ENCODE data around the gene EXOC6. TPM values are rescaled to one million over a fixed set of nuclear protein-coding genes. Genes with fewer than 3 reads are reported as not detected.
"Not testable (repeated sequence)": the region's sequence is repeated elsewhere in the genome, so short reads cannot be mapped to it uniquely, and the experiment has no call there.

Gene EXOC6
- total RNA-seq, 1 donor = 13.5 TPM

DNA sequence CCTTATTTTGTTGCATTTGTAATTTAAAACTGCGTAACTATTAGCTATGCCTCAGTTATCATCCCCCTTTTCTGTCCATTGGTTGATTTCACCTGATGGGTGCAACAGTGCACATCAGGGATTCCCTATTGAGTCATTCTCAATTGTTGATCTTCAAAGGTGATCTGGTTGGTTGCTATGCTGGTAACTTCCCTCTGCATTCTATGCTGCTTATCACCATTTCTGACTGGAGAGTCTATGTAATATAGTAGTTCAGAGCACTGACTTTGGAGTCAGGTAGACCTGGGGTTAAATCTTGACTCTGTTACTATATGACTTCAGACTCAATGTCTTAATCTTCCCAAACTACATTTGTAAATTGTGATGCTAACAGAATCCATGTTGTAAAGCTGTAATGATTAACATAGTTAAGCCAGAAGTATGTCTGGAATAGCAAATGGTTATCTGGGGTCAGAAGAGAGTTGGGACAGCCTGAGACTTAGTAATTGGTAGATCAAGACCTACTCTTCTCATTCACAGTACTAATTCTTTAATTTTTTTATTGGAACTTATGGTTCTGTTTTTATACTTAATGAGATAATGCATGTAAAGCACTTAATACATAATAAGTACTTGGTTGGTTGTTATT is 38.1 kb downstream of the EXOC6 start:
- no peaks in the 10 kb centered on the region for H3K9me3 ChIP-seq (ENCODE audit: low read depth, low read length)
- no peak overlapping the region for H3K4me3 ChIP-seq (ENCODE audit: low read length)
- no peaks in the 10 kb centered on the region for H3K27me3 ChIP-seq (ENCODE audit: insufficient read depth, low read length)
- no peaks in the 10 kb centered on the region for H3K4me1 ChIP-seq (ENCODE audit: insufficient read depth, low read length)

- Histone ChIP-seq H3K9me3 (ENCODE audit: low read depth, low read length) (no peaks in the 10 kb centered on the region), H3K27me3 (ENCODE audit: insufficient read depth, low read length) (no peaks in the 10 kb centered on the region), H3K4me1 (ENCODE audit: insufficient read depth, low read length) (no peaks in the 10 kb centered on the region), H3K4me3 (ENCODE audit: low read length) (no peak overlapping the region)
These were observed 42.2 kb downstream of the EXOC6 start for GRCh38 chr10:92890471-92890870.

GRCh38 chr10:92891885-92892690 is 43.8 kb downstream of the EXOC6 start:
- Histone ChIP-seq H3K4me1 (ENCODE audit: insufficient read depth, low read length) (no peaks in the 10 kb centered on the region), H3K27me3 (ENCODE audit: insufficient read depth, low read length) (no peaks in the 10 kb centered on the region), H3K9me3 (ENCODE audit: low read depth, low read length) (no peaks in the 10 kb centered on the region), H3K4me3 (ENCODE audit: low read length) (no peak overlapping the region)

- no peaks in the 10 kb centered on the region for H3K9me3 ChIP-seq (ENCODE audit: low read depth, low read length)
- H3K4me1 ChIP-seq (ENCODE audit: insufficient read depth, low read length) = no peaks in the 10 kb centered on the region
- H3K27me3 ChIP-seq (ENCODE audit: insufficient read depth, low read length) = no peaks in the 10 kb centered on the region
- no peak overlapping the region for H3K4me3 ChIP-seq (ENCODE audit: low read length)
These were observed 44.4 kb downstream of the EXOC6 start for GRCh38 chr10:92892691-92893054.

GRCh38 chr10:92894081-92894655 is 45.8 kb downstream of the EXOC6 start:
- H3K4me3 ChIP-seq (ENCODE audit: low read length) = no peak overlapping the region

GRCh38 chr10:92897916-92898315 is 49.6 kb downstream of the EXOC6 start:
- Histone ChIP-seq H3K4me3 (ENCODE audit: low read length) (no peak overlapping the region), H3K27me3 (ENCODE audit: insufficient read depth, low read length) (no peaks in the 10 kb centered on the region), H3K4me1 (ENCODE audit: insufficient read depth, low read length) (peaks cover 4% of the 10 kb centered on the region), H3K9me3 (ENCODE audit: low read depth, low read length) (no peaks in the 10 kb centered on the region)

More at GRCh38 chr10:92894081-92894655, 45.8 kb downstream of the EXOC6 start:
- Histone ChIP-seq H3K9me3 (ENCODE audit: low read depth, low read length) (no peaks in the 10 kb centered on the region), H3K27me3 (ENCODE audit: insufficient read depth, low read length) (no peaks in the 10 kb centered on the region), H3K4me1 (ENCODE audit: insufficient read depth, low read length) (no peaks in the 10 kb centered on the region)

GRCh38 chr10:92901819-92902251 is 53.5 kb downstream of the EXOC6 start:
- no peaks in the 10 kb centered on the region for H3K27me3 ChIP-seq (ENCODE audit: insufficient read depth, low read length)
- H3K4me1 ChIP-seq (ENCODE audit: insufficient read depth, low read length) = peaks cover 4% of the 10 kb centered on the region
- H3K4me3 ChIP-seq (ENCODE audit: low read length) = no peak overlapping the region
- H3K9me3 ChIP-seq (ENCODE audit: low read depth, low read length) = no peaks in the 10 kb centered on the region

- no peaks in the 10 kb centered on the region for H3K9me3 ChIP-seq (ENCODE audit: low read depth, low read length)
- no peaks in the 10 kb centered on the region for H3K27me3 ChIP-seq (ENCODE audit: insufficient read depth, low read length)
- no peak overlapping the region for H3K4me3 ChIP-seq (ENCODE audit: low read length)
- peaks cover 4% of the 10 kb centered on the region for H3K4me1 ChIP-seq (ENCODE audit: insufficient read depth, low read length)
These were observed 55.3 kb downstream of the EXOC6 start for GRCh38 chr10:92903633-92904032.

- Histone ChIP-seq H3K4me1 (ENCODE audit: insufficient read depth, low read length) (no peaks in the 10 kb centered on the region), H3K27me3 (ENCODE audit: insufficient read depth, low read length) (no peaks in the 10 kb centered on the region), H3K4me3 (ENCODE audit: low read length) (no peak overlapping the region), H3K9me3 (ENCODE audit: low read depth, low read length) (no peaks in the 10 kb centered on the region)
These were observed 59.0 kb downstream of the EXOC6 start for GRCh38 chr10:92907280-92907679.

- not testable (repeated sequence) for H3K4me1 ChIP-seq (ENCODE audit: insufficient read depth, low read length); H3K4me3 ChIP-seq (ENCODE audit: low read length); H3K27me3 ChIP-seq (ENCODE audit: insufficient read depth, low read length); H3K9me3 ChIP-seq (ENCODE audit: low read depth, low read length)
These were observed 64.3 kb downstream of the EXOC6 start for GRCh38 chr10:92912631-92913030.

DNA sequence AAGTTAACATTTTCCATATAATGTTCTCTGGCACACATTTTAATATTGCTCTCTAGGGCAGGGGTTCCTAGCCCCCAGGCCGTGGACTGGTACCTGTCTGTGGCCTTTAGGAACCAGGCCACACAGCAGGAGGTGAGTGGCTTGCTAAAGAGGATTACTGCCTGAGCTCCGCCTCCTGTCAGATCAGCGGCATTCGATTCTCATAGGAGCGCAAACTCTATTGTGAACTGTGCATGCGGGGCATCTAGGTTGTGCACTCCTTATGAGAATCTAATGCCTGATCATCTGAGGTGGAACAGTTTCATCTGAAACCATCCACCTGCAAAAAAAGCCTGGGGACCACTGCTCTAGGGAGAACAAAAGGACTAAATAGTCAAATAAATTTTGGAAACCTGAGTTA is 65.7 kb downstream of the EXOC6 start:
- H3K4me1 ChIP-seq (ENCODE audit: insufficient read depth, low read length) = no peaks in the 10 kb centered on the region
- no peaks in the 10 kb centered on the region for H3K27me3 ChIP-seq (ENCODE audit: insufficient read depth, low read length)
- H3K4me3 ChIP-seq (ENCODE audit: low read length) = no peak overlapping the region
- no peaks in the 10 kb centered on the region for H3K9me3 ChIP-seq (ENCODE audit: low read depth, low read length)

- Histone ChIP-seq H3K9me3 (ENCODE audit: low read depth, low read length) (no peaks in the 10 kb centered on the region), H3K4me3 (ENCODE audit: low read length) (no peak overlapping the region), H3K27me3 (ENCODE audit: insufficient read depth, low read length) (no peaks in the 10 kb centered on the region), H3K4me1 (ENCODE audit: insufficient read depth, low read length) (no peaks in the 10 kb centered on the region)
These were observed 66.4 kb downstream of the EXOC6 start for GRCh38 chr10:92914478-92915325.

DNA sequence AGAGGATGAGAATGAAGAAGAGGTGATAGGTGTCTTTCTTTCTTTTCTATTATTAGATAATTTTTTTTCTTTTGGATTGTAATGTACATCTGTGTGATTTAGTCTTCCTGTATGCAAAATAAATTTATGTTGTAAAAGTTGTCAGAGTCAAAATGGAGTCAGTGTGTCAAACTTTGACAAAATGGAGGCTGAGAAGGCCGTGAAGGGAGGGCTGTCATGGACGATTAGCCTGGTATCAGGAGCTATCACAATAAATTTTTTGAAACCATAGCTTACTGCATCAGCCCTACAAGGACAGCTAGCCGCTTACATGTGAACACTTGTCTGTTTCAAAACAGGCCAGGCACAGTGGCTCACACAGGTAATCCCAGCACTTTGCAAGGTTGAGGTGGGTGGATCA is 67.6 kb downstream of the EXOC6 start:
- no peaks in the 10 kb centered on the region for H3K27me3 ChIP-seq (ENCODE audit: insufficient read depth, low read length)
- H3K4me1 ChIP-seq (ENCODE audit: insufficient read depth, low read length) = no peaks in the 10 kb centered on the region
- peaks cover 7% of the 10 kb centered on the region for H3K9me3 ChIP-seq (ENCODE audit: low read depth, low read length)
- H3K4me3 ChIP-seq (ENCODE audit: low read length) = no peak overlapping the region

DNA sequence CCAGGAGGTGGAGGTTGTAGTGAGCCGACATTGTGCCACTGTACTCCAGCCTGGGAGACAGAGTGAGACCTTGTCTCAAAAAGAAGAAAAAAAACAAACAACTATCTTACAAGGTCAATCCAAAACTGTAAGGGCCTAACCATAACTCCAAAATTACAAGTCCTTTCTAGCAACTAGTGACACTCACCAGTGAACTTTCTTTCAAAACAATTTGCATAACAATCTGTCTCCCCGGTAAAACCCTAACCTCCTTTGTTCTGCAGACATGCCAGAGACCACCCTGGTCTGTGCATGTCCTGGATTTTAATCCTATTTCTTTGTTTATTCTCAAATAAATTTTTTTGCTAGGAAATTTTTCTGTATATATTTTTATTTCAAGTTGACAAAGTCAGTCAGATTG is 68.1 kb downstream of the EXOC6 start:
- no peaks in the 10 kb centered on the region for H3K4me1 ChIP-seq (ENCODE audit: insufficient read depth, low read length)
- no peak overlapping the region for H3K4me3 ChIP-seq (ENCODE audit: low read length)
- H3K27me3 ChIP-seq (ENCODE audit: insufficient read depth, low read length) = no peaks in the 10 kb centered on the region
- peaks cover 8% of the 10 kb centered on the region for H3K9me3 ChIP-seq (ENCODE audit: low read depth, low read length)

DNA sequence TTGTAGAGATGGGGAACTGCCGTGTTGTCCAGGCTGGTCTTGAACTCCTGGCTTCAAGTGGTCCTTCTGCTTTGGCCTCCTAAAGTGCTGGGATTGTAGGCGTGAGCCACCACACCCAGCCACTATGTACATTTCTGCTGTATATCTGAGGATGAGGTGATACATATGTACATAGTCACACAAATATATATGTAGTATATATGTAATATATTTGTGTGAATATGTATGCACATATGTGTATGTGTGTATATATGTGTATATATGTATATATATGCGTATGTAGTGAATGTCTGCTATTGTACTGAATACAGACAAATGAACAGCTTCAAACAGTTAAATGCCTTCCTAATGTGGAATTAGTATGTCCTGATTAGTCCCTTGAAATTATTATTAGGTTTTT is 70.3 kb downstream of the EXOC6 start:
- Histone ChIP-seq H3K9me3 (ENCODE audit: low read depth, low read length) (peaks cover 8% of the 10 kb centered on the region), H3K27me3 (ENCODE audit: insufficient read depth, low read length) (no peaks in the 10 kb centered on the region), H3K4me3 (ENCODE audit: low read length) (no peak overlapping the region), H3K4me1 (ENCODE audit: insufficient read depth, low read length) (no peaks in the 10 kb centered on the region)
